OCI-LY3 (cell line): ENCODE data around the gene ZSCAN25.
"Not testable (repeated sequence)": the region's sequence is repeated elsewhere in the genome, so short reads cannot be mapped to it uniquely, and the experiment has no call there.

Experiments
- H2AFZ ChIP-seq: fragments of 200-600, 300-600 bp; shearing (Covaris generic); 2 replicates; pipeline ENCODE4 v1.6.0; 2014; ENCODE audit warnings: antibody characterized with exemption, low read depth, low read length
- H3K27ac ChIP-seq: fragments of 200-600, 300-600 bp; sonication (generic); 2 replicates; pipeline ENCODE4 v1.5.1; 2014; ENCODE audit warnings: mild to moderate bottlenecking, low read length, moderate library complexity, mixed read lengths
- H3K27me3 ChIP-seq: fragments of 200-600, 300-600 bp; sonication (generic); 2 replicates; pipeline ENCODE4 v1.6.1; 2014; ENCODE audit warnings: low read depth, low read length, mixed read lengths
- H3K36me3 ChIP-seq: fragments of 200-600, 300-600 bp; sonication (generic); replicated peaks from 2 replicates; pipeline ENCODE3; 2014; ENCODE audit warnings: low read depth, low read length, mixed read lengths
- H3K4me1 ChIP-seq: fragments of 300-600, 200-600 bp; sonication (generic); 2 replicates; pipeline ENCODE4 v1.6.1; 2014; ENCODE audit warnings: low read length, mixed read lengths
- H3K4me2 ChIP-seq: fragments of 200-600, 300-600 bp; sonication (generic); 2 replicates; pipeline ENCODE4 v1.6.1; 2014; ENCODE audit warnings: low read length, mixed read lengths
- H3K4me3 ChIP-seq: fragments of 300-600, 200-600 bp; sonication (generic); 2 replicates; pipeline ENCODE4 v1.5.1; 2014; ENCODE audit warnings: antibody characterized with exemption, mild to moderate bottlenecking, low read length, moderate library complexity
- H3K79me2 ChIP-seq: fragments of 300-600, 200-600 bp; shearing (Covaris generic); 2 replicates; pipeline ENCODE4 v1.6.1; 2014; ENCODE audit warnings: mild to moderate bottlenecking, low read length, mixed read lengths
- H3K9ac ChIP-seq: fragments of 300-600, 200-600 bp; shearing (Covaris generic); 2 replicates; pipeline ENCODE4 v1.6.0; 2014; ENCODE audit warnings: mild to moderate bottlenecking, low read length, moderate library complexity
- H3K9me3 ChIP-seq: fragments of 200-600, 300-600 bp; shearing (Covaris generic); 2 replicates; pipeline ENCODE4 v1.6.1; 2014; ENCODE audit warnings: low read length, mixed read lengths; ENCODE audit not compliant: insufficient read depth
- H4K20me1 ChIP-seq: fragments of 200-600, 300-600 bp; sonication (generic); 2 replicates; pipeline ENCODE4 v1.6.1; 2016; ENCODE audit warnings: low read length, mixed read lengths; ENCODE audit not compliant: insufficient read depth
- EZH2phosphoT487 ChIP-seq: fragments of 200-600 bp; shearing (Covaris generic); IDR thresholded peaks from 2 replicates; pipeline ENCODE4 v1.6.1; 2018; ENCODE audit warnings: antibody characterized with exemption, mixed run types, low read depth
- TF ChIP-seq, protein P1 (sequence below): fragments of 200-600, 300-600 bp; sonication (generic); IDR thresholded peaks from 2 replicates; pipeline ENCODE4 v1.5.1; 2014; ENCODE audit warnings: antibody characterized with exemption, low read length, low read depth

ZSCAN25 gene

DNA sequence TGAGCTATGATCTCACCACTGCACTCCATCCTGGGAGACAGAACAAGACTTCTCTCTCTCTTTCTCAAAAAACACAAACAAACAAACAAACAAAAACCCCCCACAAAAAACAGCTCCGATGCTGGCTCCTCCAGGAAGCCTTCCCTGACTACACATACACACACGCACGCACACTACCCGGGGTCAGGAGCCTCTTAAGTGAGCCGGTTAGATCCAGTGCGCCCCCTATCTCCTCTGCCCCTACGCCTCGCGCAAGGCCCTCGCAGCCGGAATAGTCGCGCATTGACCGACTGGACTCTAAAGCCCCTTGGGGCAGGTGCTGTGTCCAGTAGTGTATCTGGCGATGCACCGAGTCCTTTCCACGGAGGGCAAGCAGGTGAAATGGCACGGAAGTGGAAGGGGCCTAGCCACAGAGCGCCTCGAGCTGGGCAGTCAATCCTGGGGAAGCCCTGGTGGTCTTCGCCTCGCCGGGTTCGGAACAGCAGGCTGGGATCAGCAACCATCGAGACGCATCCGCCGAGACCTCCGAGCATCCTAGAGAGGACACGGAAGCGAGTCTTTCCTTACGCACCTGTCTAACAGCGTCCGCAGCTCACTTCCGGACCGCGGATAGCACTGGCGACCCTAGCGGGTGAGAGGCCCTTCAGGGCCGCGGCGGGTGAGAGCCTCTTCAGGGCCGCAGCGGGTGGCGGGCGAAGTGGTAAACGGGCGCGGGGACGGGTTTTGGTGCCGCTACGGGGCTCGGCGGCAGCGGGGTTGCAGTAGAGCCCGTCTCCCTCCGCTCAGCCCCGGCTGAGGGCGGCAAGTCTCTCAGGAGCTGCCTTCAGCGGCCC, at the start of gene ZSCAN25:
ZSCAN25 (plus strand) TSS at position 588 of the 833 bp plus-strand sequence. CDS start 2,661 bp downstream, outside the sequence.
- Histone ChIP-seq H3K27me3 (no peaks in the 10 kb centered on the region), H3K9ac (peak within 1 kb of the TSS; percentile 87), H4K20me1 (no peaks in the 10 kb centered on the region), H3K4me2 (peak within 1 kb of the TSS; percentile 79), H3K4me1 (peaks cover 10% of the 10 kb centered on the region), H3K27ac (peak within 1 kb of the TSS; percentile 38), H3K36me3 (peaks cover 29% of the 10 kb centered on the region), H2AFZ (peak within 1 kb of the TSS; percentile 100), H3K4me3 (peak within 1 kb of the TSS; percentile 96), H3K9me3 (no peaks in the 10 kb centered on the region), H3K79me2 (peaks cover 22% of the 10 kb centered on the region)
- TF ChIP-seq, protein P1, sequence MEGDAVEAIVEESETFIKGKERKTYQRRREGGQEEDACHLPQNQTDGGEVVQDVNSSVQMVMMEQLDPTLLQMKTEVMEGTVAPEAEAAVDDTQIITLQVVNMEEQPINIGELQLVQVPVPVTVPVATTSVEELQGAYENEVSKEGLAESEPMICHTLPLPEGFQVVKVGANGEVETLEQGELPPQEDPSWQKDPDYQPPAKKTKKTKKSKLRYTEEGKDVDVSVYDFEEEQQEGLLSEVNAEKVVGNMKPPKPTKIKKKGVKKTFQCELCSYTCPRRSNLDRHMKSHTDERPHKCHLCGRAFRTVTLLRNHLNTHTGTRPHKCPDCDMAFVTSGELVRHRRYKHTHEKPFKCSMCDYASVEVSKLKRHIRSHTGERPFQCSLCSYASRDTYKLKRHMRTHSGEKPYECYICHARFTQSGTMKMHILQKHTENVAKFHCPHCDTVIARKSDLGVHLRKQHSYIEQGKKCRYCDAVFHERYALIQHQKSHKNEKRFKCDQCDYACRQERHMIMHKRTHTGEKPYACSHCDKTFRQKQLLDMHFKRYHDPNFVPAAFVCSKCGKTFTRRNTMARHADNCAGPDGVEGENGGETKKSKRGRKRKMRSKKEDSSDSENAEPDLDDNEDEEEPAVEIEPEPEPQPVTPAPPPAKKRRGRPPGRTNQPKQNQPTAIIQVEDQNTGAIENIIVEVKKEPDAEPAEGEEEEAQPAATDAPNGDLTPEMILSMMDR, result peak; percentile 51
- no peak for TF ChIP-seq EZH2phosphoT487

DNA sequence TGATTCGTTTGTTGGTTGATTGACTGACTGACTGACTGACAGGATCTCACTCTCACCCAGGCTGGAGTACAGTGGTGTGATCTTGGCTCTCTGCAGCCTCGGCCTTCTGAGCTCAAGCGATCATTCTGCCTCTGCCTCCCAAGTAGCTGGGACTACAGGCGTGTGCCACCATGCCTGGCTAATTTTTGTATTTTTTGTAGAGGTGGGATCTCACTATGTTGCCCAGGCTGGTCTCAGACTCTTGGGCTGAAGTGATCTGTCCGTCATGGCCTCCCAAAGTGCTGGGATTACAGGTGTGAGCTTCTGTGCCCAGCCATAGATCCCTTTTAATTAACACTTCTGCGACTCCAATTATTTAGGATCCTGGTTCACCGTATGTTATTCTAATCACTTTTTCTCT, 48.0 kb upstream of the ZSCAN25 start:
- not testable (repeated sequence) for H3K27ac ChIP-seq, H3K9me3 ChIP-seq, H3K4me3 ChIP-seq, H2AFZ ChIP-seq, H3K4me2 ChIP-seq, H3K9ac ChIP-seq, H3K4me1 ChIP-seq, H3K79me2 ChIP-seq, H3K27me3 ChIP-seq, H4K20me1 ChIP-seq
- H3K36me3 ChIP-seq, result peaks cover 46% of the 10 kb centered on the region

DNA sequence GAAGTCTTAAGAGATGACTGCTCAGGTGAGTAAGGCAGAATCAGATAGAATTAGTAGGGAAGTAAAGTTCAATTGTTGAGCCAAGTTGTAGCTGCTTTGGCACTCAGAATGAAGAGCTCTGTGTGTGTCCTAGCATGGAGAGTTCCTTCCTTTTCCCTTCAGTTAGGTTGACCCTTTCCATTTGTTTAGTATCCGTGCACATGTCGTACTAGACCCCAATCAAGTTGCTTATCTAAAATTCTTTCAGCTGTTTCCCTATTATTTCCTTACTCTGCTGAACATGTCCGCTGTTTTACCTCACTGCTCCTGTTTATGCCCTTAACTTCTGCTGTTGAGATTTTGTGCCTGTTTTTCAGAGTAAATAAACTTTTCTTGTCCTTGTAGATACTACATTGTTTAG, 45.0 kb upstream of the ZSCAN25 start:
- Histone ChIP-seq H3K27me3 (no peaks in the 10 kb centered on the region), H3K4me1 (no peaks in the 10 kb centered on the region), H3K4me3 (no peak overlapping the region), H2AFZ (no peak overlapping the region), H4K20me1 (no peaks in the 10 kb centered on the region), H3K79me2 (no peaks in the 10 kb centered on the region), H3K36me3 (peaks cover 24% of the 10 kb centered on the region), H3K9ac (no peak overlapping the region), H3K27ac (no peak overlapping the region), H3K9me3 (no peaks in the 10 kb centered on the region), H3K4me2 (no peak overlapping the region)
- TF ChIP-seq EZH2phosphoT487, result no peak
- TF ChIP-seq, protein P1, result no peak

- no peak overlapping the region for H2AFZ ChIP-seq
- H3K27ac ChIP-seq, result no peak overlapping the region
- H3K4me3 ChIP-seq, result no peak overlapping the region
- no peaks in the 10 kb centered on the region for H3K4me1 ChIP-seq
- H3K27me3 ChIP-seq, result no peaks in the 10 kb centered on the region
- H3K9ac ChIP-seq, result no peak overlapping the region
- no peak for TF ChIP-seq EZH2phosphoT487
- no peak overlapping the region for H3K4me2 ChIP-seq
- H4K20me1 ChIP-seq, result no peaks in the 10 kb centered on the region
- no peaks in the 10 kb centered on the region for H3K9me3 ChIP-seq
- peaks cover 24% of the 10 kb centered on the region for H3K36me3 ChIP-seq
- H3K79me2 ChIP-seq, result no peaks in the 10 kb centered on the region
These were observed 43.5 kb upstream of the ZSCAN25 start for GRCh38 chr7:99573257-99573656.

DNA sequence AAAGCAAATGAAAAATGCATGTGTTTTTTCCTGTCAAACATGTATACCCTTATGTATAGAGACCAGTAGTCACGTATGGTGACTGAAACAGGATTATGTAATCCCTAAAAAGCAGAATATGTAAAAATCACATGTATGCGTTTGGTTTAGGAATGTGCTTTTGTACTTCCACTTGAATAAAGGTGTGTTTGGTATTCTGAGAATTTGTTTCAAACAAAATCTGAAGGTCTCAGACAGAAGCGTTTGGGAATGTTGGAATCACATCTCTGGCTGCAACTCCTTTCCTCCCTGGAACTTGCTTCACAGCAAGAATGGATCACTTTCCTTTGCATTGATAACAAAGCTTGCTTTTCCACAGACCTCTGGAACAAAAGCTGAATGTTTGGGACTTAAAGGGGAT, 40.5 kb upstream of the ZSCAN25 start:
- H3K36me3 ChIP-seq, result peaks cover 13% of the 10 kb centered on the region
- H3K9ac ChIP-seq, result no peak overlapping the region
- H2AFZ ChIP-seq, result no peak overlapping the region
- no peaks in the 10 kb centered on the region for H3K9me3 ChIP-seq
- no peaks in the 10 kb centered on the region for H4K20me1 ChIP-seq
- H3K27me3 ChIP-seq, result no peaks in the 10 kb centered on the region
- H3K4me2 ChIP-seq, result no peak overlapping the region
- H3K27ac ChIP-seq, result no peak overlapping the region
- H3K4me3 ChIP-seq, result no peak overlapping the region
- no peaks in the 10 kb centered on the region for H3K79me2 ChIP-seq
- no peaks in the 10 kb centered on the region for H3K4me1 ChIP-seq
- no peak for TF ChIP-seq EZH2phosphoT487
- TF ChIP-seq, protein P1, result no peak
